Stimulated activated CD8-positive, alpha-beta memory T cell treated with anti-CD3 and anti-CD28 coated beads, Interleukin-15, amount 100 ng/mL, for 1 hour (primary cell): ENCODE data around the gene ZNF57.
"Not testable (repeated sequence)": the region's sequence is repeated elsewhere in the genome, so short reads cannot be mapped to it uniquely, and the experiment has no call there.

Source experiments
- DNase-seq: peaks from one replicate; pipeline ENCODE4 v3.0.0-alpha.2; 2020; ENCODE audit warnings: low read depth

The ZNF57 gene

GRCh38 chr19:2896694-2897093 is 4.0 kb upstream of the ZNF57 start:
- no peak for DNase-seq

- no peak for DNase-seq
Observed at GRCh38 chr19:2902590-2903218, 2.0 kb downstream of the ZNF57 start.

- not testable (repeated sequence) for DNase-seq
Observed at GRCh38 chr19:2903326-2903725, 2.6 kb downstream of the ZNF57 start.

DNA sequence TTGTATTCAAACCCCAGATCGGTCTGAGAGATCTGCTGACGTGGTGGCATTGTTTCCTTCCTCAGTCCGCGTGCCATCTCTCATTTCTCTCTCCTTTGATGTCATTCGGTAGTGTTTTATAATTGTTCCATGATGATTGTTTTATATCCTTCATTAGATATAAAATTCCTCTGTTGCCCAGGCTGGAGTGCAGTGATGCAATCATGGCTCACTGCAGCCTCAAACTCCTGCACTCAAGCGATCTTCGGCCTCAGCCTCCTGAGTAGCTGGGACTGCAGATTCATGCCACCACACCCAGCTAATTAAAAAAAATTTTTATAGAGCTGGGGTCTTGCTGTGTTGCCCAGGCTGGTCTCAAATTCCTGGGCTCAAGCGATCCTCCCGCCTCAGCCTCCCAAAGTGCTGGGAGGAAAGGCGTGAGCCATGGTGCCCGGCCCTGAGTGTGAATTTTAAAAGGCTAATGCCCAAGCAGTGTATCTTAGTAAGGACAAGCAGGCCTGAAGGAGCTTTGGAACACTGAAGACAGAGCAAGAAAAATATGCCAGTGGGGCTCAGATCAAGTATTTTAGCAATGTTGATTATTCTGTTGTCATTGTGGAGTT is 5.3 kb downstream of the ZNF57 start:
- DNase-seq: no peak

- no peak for DNase-seq
Observed at GRCh38 chr19:2906631-2907195, 6.0 kb downstream of the ZNF57 start.

GRCh38 chr19:2912306-2912705 is 11.6 kb downstream of the ZNF57 start:
- DNase-seq: no peak

DNA sequence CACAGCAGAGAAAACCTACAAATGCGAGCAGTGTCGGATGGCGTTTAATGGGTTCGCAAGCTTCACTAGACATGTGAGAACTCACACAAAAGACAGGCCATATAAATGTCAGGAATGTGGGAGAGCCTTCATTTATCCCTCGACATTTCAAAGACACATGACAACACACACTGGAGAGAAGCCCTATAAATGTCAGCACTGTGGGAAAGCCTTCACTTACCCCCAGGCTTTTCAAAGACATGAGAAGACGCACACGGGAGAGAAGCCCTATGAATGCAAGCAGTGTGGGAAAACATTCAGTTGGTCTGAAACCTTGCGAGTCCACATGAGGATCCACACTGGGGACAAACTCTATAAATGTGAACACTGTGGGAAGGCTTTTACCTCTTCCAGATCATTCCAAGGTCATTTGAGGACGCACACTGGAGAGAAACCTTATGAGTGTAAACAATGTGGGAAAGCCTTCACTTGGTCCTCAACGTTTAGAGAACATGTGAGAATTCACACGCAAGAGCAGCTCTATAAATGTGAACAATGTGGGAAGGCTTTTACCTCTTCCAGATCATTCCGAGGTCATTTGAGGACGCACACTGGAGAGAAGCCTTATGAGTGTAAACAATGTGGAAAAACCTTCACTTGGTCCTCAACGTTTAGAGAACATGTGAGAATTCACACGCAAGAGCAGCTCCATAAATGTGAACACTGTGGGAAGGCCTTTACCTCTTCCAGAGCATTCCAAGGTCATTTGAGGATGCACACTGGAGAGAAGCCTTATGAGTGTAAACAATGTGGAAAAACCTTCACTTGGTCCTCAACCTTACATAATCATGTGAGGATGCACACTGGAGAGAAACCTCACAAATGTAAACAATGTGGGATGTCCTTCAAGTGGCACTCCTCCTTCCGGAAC is 16.8 kb downstream of the ZNF57 start:
- no peak for DNase-seq

DNA sequence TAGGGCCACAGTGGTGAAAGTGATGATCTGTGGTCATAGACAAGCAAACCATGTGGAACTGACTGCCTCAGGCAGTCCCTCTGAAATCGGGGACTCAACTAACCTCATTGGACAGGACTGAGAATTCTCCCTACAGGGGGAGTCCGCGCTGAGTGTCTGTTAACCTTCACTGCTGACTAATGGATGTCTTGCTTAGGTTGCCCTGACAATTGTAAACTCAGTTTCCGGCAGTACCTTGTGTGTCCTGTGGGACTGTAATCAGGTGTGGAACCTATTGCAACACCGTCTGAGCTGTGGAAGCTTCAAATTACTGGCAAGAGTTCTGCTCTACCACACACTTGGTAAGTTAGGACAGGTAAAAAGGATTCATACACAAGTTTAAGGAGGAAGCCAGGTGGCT is 22.3 kb downstream of the ZNF57 start:
- DNase-seq: no peak

DNA sequence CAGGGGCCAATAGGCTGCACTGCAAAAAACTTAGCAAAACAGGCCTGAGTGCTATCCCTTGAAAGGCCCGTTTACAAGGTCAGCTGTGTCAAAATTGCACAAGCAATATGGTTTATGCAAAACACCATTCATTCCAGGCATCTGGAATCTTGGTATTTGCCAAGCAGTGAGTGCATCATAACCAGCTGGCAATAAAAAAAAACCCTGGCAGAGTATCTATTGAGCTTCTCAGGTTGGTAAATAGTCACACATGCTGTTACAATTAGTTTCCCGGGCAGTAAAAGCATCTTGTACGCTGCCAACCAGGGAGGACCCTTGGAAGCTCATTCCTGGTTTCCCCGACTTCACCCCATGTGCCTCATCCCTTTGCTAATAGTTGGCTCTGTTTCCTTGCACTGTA is 22.8 kb downstream of the ZNF57 start:
- no peak for DNase-seq

- no peak for DNase-seq
Observed at GRCh38 chr19:2926341-2927031, 25.8 kb downstream of the ZNF57 start.

DNA sequence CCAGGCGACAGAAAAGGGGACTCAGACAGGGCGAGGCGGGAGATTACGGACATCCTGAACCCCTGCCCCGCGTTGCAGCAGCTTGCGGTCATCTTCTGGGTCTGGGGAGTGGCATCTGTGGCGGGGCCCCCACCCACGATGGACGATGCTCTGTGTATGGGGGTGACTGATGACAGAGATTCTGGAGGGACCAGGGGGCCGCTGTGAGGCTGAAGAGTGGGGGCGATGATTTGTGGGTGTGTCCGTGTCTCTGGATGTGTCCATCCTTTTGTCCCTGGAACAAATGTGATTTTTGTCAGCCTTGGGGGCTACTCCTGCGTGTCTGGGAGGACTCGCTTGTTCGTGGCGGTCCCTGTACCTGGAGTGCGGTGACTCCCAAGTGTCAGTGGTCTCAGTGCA is 26.3 kb downstream of the ZNF57 start:
- DNase-seq: no peak

GRCh38 chr19:2933490-2933910 is 32.8 kb downstream of the ZNF57 start:
- DNase-seq: no peak

DNA sequence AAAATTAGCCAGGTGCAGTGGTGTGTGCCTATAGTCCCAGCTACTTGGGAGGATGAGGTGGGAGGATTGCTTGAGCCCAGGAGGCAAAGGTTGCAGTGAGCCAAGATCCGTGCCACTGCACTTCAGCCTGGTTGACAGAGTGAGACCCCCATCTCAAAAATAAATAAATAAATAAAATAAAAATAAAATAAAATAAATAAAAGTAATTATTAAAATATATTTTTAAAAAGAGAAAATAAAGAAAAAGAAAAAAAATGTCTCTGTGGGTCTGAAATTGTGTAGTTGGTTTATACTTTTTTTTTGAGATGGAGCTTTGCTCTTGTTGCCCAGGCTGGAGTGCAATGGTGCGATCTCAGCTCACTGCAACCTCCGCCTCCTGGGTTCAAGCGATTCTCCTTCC is 35.1 kb downstream of the ZNF57 start:
- DNase-seq: not testable (repeated sequence)

GRCh38 chr19:2942928-2943640 is 42.4 kb downstream of the ZNF57 start:
- no peak for DNase-seq

- DNase-seq: no peak
Observed at GRCh38 chr19:2944403-2944774, 43.7 kb downstream of the ZNF57 start.

- DNase-seq: peak; percentile 99
Observed at GRCh38 chr19:2944775-2945574, 44.2 kb downstream of the ZNF57 start, which contains the start of gene ZNF77. Gene ZNF77 (minus strand): TSS chr19:2944971. CDS start chr19:2944840, 131 bp downstream.

- no peak for DNase-seq
Observed at GRCh38 chr19:2945575-2946184, 45.0 kb downstream of the ZNF57 start.

- no peak for DNase-seq
Observed at GRCh38 chr19:2949939-2950285, 49.2 kb downstream of the ZNF57 start.

GRCh38 chr19:2950286-2951124 is 49.8 kb downstream of the ZNF57 start:
- peak; percentile 100 for DNase-seq
